Measurements from ENCODE around the gene ASXL1. TPM values are rescaled to one million over a fixed set of nuclear protein-coding genes. Genes with fewer than 3 reads are reported as not detected.
"Not testable (repeated sequence)": the region's sequence is repeated elsewhere in the genome, so short reads cannot be mapped to it uniquely, and the experiment has no call there.

The ASXL1 gene
- total RNA-seq, 1 experiment from 2014 or later, result 22.7 TPM

DNA sequence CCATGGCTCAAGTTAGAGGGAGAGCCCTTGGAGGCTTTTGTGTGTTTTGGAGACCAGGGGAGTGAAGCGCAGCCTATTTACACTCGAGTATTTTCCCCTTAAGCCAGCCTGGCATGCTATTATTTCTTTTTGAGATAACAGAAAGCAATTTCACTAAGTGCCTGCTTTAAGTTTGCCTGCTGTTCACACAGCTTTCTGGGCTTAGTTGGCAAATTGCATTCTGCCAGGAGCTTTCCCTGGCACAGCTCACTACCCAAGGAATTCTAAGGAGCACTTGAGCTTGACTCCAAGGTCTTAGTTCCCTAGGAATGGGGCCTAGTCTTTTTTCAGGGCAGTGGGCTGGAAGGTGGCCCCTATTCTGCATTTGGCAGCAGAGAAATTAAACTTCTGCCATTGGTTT, 19.0 kb upstream of the ASXL1 start (continued):
- TF ChIP-seq, protein P1, sequence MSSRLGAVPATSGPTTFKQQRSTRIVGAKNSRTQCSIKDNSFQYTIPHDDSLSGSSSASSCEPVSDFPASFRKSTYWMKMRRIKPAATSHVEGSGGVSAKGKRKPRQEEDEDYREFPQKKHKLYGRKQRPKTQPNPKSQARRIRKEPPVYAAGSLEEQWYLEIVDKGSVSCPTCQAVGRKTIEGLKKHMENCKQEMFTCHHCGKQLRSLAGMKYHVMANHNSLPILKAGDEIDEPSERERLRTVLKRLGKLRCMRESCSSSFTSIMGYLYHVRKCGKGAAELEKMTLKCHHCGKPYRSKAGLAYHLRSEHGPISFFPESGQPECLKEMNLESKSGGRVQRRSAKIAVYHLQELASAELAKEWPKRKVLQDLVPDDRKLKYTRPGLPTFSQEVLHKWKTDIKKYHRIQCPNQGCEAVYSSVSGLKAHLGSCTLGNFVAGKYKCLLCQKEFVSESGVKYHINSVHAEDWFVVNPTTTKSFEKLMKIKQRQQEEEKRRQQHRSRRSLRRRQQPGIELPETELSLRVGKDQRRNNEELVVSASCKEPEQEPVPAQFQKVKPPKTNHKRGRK (CRISPR knock-in tag; IDR thresholded peaks at IDR 0.05; ENCODE audit: borderline replicate concordance), result no peak
- no peak for TF ChIP-seq NR3C1 (CRISPR knock-in tag; conservative IDR thresholded peaks at IDR 0.05; ENCODE audit: low read depth)
- TF ChIP-seq, protein P2, sequence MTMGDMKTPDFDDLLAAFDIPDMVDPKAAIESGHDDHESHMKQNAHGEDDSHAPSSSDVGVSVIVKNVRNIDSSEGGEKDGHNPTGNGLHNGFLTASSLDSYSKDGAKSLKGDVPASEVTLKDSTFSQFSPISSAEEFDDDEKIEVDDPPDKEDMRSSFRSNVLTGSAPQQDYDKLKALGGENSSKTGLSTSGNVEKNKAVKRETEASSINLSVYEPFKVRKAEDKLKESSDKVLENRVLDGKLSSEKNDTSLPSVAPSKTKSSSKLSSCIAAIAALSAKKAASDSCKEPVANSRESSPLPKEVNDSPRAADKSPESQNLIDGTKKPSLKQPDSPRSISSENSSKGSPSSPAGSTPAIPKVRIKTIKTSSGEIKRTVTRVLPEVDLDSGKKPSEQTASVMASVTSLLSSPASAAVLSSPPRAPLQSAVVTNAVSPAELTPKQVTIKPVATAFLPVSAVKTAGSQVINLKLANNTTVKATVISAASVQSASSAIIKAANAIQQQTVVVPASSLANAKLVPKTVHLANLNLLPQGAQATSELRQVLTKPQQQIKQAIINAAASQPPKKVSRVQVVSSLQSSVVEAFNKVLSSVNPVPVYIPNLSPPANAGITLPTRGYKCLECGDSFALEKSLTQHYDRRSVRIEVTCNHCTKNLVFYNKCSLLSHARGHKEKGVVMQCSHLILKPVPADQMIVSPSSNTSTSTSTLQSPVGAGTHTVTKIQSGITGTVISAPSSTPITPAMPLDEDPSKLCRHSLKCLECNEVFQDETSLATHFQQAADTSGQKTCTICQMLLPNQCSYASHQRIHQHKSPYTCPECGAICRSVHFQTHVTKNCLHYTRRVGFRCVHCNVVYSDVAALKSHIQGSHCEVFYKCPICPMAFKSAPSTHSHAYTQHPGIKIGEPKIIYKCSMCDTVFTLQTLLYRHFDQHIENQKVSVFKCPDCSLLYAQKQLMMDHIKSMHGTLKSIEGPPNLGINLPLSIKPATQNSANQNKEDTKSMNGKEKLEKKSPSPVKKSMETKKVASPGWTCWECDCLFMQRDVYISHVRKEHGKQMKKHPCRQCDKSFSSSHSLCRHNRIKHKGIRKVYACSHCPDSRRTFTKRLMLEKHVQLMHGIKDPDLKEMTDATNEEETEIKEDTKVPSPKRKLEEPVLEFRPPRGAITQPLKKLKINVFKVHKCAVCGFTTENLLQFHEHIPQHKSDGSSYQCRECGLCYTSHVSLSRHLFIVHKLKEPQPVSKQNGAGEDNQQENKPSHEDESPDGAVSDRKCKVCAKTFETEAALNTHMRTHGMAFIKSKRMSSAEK (CRISPR knock-in tag; IDR thresholded peaks at IDR 0.05; ENCODE audit: borderline replicate concordance), result no peak
- no peak for TF ChIP-seq RORB (CRISPR knock-in tag; IDR thresholded peaks at IDR 0.05)
- TF ChIP-seq, protein P3, sequence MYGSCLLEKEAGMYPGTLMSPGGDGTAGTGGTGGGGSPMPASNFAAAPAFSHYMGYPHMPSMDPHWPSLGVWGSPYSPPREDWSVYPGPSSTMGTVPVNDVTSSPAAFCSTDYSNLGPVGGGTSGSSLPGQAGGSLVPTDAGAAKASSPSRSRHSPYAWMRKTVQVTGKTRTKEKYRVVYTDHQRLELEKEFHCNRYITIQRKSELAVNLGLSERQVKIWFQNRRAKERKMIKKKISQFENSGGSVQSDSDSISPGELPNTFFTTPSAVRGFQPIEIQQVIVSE (CRISPR knock-in tag; IDR thresholded peaks at IDR 0.05; ENCODE audit: borderline replicate concordance), result no peak
- TF ChIP-seq, protein P4, sequence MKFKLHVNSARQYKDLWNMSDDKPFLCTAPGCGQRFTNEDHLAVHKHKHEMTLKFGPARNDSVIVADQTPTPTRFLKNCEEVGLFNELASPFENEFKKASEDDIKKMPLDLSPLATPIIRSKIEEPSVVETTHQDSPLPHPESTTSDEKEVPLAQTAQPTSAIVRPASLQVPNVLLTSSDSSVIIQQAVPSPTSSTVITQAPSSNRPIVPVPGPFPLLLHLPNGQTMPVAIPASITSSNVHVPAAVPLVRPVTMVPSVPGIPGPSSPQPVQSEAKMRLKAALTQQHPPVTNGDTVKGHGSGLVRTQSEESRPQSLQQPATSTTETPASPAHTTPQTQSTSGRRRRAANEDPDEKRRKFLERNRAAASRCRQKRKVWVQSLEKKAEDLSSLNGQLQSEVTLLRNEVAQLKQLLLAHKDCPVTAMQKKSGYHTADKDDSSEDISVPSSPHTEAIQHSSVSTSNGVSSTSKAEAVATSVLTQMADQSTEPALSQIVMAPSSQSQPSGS (CRISPR knock-in tag; IDR thresholded peaks at IDR 0.05; ENCODE audit: borderline replicate concordance, low read depth), result no peak

DNA sequence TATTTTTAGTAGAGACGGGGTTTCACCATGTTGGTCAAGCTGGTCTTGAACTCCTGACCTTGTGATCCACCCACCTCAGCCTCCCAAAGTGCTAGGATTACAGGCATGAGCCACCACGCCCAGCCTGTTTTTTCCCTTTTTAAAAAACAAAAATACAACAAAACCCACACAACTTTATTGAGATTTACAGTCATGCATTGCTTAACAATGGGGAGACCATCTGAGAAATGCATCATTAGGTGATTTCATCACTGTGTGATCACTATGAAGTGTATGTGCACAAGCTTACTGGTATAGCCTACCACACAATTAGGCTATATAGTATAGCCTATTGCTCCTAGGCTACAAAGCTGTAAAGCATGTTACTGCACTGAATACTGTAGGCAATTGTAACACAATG, 17.1 kb upstream of the ASXL1 start:
- ATAC-seq; H3K27ac Mint-ChIP-seq; CTCF ChIA-PET; H3K9me3 Mint-ChIP-seq; DNase-seq (ENCODE audit: low spot score); H3K27me3 Mint-ChIP-seq (ENCODE audit: low read depth); H3K4me3 Mint-ChIP-seq; H3K36me3 Mint-ChIP-seq; POLR2A ChIA-PET: not testable (repeated sequence)
- peaks cover 13% of the 10 kb centered on the region for H3K4me1 Mint-ChIP-seq

DNA sequence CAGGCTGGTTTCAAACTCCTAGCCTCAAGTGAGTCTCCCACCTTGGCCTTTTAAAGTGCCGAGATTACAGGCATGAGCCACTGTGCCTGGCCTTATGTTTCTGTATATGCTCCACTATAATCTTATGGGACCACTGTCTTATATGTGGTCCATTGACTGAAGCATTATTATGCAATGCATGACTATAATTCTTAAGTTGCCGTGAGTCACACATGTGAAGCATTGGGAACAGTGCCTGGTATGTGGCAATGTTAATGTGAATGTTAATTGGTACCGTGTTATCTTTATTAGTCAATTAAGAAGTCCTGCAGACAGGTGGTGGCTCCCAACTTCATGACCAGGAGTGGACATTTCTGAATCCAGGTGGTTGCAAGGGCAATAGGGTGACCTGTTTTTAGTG, 14.7 kb upstream of the ASXL1 start:
- Mint-ChIP-seq H3K36me3 (no peaks in the 10 kb centered on the region), H3K27me3 (ENCODE audit: low read depth) (no peaks in the 10 kb centered on the region; the same call in 1 of the 2 replicates), H3K27ac (no peak overlapping the region), H3K4me1 (peaks cover 13% of the 10 kb centered on the region), H3K4me3 (no peak overlapping the region), H3K9me3 (no peaks in the 10 kb centered on the region)
- ATAC-seq, result no peak
- no peak for DNase-seq (ENCODE audit: low spot score)
- TF ChIP-seq, protein P5, sequence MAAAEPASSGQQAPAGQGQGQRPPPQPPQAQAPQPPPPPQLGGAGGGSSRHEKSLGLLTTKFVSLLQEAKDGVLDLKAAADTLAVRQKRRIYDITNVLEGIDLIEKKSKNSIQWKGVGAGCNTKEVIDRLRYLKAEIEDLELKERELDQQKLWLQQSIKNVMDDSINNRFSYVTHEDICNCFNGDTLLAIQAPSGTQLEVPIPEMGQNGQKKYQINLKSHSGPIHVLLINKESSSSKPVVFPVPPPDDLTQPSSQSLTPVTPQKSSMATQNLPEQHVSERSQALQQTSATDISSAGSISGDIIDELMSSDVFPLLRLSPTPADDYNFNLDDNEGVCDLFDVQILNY (CRISPR knock-in tag; IDR thresholded peaks at IDR 0.05), result no peak
- TF ChIP-seq ZNF317 (CRISPR knock-in tag; IDR thresholded peaks at IDR 0.05; ENCODE audit: borderline replicate concordance, low read depth), result no peak
- no peak for TF ChIP-seq KAT7 (CRISPR knock-in tag; IDR thresholded peaks at IDR 0.05; ENCODE audit: borderline replicate concordance)
- TF ChIP-seq JUN (CRISPR knock-in tag; IDR thresholded peaks at IDR 0.05), result no peak
- TF ChIP-seq SP1 (CRISPR knock-in tag; conservative IDR thresholded peaks at IDR 0.05), result no peak
- TF ChIP-seq ZNF138 (CRISPR knock-in tag; conservative IDR thresholded peaks at IDR 0.05), result no peak
- TF ChIP-seq TEAD1 (CRISPR knock-in tag; IDR thresholded peaks at IDR 0.05), result no peak
- TF ChIP-seq SMAD4 (CRISPR knock-in tag; IDR thresholded peaks at IDR 0.05), result no peak
- CTCF ChIA-PET, result no interaction called here
- POLR2A ChIA-PET, result interaction anchor here (0.7 kb wide), 1 partner anchor 19 kb away, joined by 4 read pairs; no protein-coding TSS in a partner anchor
